NCI-H526 treated with DMSO at 0.1 percent for 48 hours (cell line): ENCODE data around the gene RBFOX1.

Source experiments
- DNase-seq: peaks from one replicate; lab custom pipeline; 2025; lab: John Stamatoyannopoulos, UW

RBFOX1 gene

DNA sequence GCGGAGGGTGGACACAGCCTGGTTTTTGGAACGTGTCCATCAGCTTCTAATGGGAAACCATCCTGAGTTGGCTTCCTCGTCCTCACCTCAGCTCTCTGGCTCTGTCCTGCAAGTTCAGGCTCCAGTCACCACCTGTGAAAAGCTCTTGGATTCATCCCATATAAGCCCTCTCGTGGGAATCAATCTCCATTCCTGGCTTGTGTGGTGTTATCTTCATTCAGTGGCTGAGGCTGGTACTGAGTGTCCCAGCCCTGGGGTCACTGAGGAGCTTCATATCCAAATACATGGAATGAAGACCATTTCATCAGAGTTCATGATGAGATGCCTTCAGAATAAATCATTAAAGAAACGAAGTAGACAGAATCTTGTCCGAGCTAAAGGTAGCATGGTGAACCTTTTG, 189.2 kb downstream of the RBFOX1 start:
- DNase-seq, result no peak

DNA sequence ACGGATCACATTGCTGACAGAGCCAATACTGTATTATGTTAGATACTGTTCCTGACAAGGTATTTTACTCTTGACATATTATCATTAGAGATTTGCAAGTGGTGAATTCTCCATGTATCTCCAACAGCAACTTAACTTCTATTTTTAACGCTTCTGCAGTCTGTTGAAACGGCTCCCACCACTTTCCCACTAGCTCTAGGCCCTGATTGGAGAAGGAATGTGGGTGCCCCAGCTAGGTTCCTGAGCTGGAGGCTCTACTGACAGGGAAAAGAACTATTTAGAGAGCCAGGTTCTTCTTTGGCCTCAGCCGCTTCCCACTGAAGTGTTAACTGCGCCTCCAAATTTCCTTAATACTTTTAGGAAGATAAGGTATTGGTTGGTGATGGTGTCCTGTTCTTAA, 191.8 kb downstream of the RBFOX1 start:
- no peak for DNase-seq

DNA sequence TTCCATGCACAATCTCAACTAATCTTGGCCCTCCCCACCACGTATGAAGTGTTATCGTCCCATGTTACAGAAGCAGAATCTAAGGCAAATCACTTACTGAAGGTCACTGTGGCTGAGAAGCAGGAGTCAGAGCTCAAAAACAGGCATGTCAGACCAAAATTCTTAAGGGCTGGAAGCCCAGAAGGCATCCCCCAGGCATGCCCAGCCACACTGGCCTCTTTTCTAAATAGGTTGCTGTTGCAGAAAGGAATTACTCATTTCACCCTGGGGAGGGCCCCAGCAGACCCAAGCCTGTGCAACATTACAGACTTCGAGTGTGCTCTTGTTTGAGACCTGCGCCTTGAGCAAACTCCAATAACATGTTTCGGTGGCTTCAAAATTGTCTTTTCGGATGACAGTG, 194.1 kb downstream of the RBFOX1 start:
- DNase-seq, result no peak

DNA sequence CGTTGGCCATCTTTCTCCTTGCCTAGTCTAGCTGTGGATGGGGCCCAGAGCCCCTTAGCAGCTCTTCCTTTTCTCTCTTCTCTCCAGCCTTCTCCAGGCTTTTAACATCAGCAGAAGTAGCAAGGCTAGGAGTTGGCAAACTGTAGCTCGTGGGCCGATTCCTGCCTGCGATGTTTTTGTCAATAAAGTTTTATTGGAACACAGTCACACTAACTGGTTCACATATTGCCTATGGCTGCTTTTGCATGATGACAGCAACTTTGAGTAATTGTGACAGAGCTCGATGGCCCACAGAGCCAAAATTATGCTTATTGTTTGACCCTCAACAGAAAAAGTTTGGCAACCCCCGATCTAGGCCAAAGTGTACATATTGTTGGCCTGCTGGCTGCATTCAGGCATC, 199.9 kb downstream of the RBFOX1 start:
- DNase-seq, result no peak

DNA sequence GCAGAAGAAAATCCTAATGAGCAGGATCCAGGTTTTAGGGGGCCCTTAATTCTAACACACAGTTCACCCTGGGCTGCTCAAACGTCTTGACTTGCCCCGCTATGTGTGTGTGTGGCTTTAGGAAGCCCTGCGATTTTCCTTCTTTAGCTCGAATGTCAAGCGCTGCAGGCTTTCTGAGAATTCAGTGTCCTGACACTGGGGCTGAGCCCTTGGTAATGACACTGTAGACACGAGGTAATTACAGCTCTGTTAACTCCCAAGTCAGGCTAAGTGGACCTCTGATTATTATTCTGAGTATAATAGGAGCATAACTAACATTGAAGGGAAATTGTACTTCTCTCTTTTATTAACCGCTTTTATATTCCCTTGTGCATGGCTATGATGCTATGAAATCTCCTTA, 202.1 kb downstream of the RBFOX1 start:
- no peak for DNase-seq

DNA sequence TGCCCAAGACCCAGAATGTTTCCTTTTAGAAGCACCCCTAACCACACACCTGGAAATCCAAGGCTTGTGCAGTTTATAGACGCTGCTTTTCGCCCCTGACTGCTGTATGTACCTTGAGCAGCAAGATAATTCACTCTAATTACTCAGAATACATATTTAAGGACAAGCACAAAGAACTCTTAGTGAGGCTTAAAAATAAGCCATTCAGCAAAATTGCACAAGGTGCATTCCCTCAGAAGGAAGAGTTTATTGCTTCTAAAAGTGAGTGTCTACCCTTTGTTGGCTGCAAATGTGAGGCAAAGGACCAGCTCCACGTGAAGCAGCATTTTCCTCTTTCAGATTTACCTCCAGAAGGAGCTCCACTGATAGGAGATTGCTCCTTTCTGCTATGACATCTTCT, 208.4 kb downstream of the RBFOX1 start:
- no peak for DNase-seq

DNA sequence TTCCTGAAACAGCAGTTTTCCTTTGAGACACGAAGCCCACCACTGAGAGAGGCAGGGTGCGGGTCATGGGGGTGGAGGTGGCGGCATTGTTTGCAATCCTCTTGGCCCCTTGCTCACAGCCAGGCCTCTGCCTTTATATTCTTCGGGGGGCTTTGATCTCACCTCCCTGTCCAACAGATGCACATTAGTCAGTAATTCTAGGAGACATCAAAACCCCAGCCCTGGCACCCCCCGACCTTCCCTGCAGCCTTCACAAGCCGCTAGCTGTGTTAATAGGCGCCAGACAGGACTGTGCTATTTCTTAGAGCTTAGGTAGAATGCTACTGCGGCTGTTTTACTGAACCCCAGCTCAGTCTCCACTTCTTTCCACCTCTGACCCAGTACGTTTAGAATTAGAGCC, 212.6 kb downstream of the RBFOX1 start:
- DNase-seq, result no peak

DNA sequence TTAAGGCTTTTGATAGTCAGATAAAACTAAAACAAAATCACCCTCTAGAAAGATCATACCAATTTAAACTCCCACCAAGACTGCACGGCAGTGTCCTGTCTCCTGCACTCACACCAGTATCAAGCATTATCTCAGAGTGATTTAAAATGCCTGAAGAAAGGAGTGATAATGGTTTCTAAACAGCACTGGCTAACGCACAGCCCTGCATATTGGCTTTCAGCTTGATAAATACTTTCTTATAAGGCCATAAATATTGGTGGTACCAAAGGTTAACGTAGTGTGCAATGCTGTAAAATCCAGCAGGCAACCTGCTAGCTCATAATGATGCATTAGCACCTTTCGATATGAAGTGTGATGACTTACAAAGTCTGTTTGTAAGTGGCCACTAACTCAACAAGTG, 214.3 kb downstream of the RBFOX1 start:
- no peak for DNase-seq

DNA sequence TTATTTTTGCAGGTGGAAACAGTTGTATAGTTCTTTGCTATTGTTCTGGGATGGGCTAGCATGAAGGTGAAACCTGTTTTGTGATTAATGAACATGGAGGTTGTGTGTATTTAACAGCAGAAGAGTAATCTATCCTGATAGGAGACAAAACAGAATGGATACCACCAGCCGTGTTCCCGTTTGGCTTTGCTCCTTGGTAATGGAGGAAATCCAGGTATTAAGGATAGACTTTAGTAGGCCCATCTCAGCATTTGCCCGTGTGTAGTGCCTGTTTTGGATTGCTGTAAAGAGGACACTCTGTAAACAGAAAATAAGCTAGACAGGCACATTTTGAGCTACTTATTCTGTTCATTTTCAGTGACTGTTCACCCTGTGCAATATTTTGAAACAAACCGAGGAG, 215.1 kb downstream of the RBFOX1 start:
- no peak for DNase-seq

DNA sequence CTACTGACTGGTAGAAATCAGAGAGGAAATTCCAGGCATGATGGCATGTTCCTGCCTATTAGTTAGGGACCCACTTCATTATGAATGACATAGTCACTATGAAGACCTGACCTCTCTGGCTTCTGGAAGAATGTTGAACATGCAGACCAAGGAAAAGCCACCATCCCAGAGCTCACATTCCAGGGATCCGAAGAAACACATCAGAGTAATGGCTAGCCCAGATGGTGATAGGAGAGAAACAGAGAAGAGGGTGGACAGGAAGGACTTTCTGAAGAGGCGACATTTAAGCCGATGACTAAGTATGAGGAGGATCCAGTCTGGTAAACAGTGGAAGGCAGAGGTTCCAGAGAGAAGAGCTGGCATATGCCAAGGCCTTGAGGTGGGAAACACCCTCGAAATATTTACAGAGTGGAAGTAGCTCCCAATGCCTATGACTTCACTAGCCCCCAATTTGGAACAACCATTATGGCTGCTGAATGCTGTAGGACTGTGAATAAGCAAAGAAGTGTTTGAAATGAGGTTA, 216.2 kb downstream of the RBFOX1 start:
- no peak for DNase-seq

DNA sequence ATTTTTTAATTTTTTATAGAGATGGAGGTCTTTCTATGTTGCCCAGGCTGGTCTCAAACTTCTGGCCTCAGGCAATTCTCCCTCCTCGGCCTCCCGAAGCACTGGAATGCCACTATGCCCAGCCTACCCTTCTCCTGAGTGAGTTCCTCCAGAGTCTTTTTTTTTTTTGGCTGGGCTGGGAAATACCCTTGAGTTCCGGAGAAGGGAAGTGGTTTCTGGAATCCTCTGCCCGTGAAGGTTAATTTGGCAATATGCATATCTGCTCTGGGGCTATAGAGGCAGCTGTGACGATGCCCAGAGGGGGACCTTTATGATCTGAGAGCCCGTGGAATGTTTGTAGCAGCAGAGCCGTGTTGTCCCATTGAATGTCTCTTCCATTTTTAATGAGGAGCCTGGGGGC, 217.5 kb downstream of the RBFOX1 start:
- no peak for DNase-seq

DNA sequence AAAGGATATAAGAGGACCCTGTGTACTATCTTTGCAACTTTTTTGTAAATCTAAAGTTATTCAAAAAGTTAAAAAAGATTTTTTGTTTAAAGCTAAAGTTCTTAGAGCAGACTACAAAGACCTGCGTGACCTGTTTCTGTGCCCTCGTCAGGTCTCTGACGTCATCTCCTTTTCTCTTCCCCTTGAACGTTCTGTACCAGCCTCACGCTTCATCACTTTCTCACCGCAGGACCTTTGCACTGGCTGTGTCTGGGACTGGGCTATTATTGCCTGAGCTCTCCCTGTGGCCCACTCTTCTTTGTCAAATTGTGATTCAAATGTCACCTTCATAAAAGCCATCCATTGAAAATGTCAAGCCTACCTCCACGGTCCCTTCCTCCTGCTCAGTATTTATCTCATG, 222.8 kb downstream of the RBFOX1 start:
- no peak for DNase-seq

DNA sequence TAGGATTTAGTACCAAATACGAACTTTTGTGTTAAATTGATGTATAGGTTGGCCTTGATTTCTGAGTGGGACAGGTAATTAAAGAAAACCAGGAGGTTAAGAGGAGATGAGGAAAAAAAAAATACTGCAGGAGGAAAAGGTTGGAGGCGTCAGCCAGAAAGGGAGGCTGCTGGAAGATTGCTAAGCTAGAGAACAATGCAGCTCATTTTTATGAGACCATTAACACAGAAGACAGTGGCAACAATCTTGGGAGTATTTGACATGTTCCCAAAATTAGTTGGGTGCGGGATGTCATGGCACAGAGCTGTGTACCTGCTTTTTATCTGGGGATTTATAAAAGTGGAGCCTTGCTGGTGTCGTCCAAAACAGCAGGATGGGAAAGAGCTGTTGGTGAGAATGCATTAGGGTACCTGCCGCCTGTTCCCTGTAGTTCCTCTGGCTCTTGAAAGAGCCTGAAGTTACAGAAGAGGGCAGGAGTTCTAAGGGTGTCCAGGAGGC, 229.3 kb downstream of the RBFOX1 start:
- DNase-seq, result no peak

DNA sequence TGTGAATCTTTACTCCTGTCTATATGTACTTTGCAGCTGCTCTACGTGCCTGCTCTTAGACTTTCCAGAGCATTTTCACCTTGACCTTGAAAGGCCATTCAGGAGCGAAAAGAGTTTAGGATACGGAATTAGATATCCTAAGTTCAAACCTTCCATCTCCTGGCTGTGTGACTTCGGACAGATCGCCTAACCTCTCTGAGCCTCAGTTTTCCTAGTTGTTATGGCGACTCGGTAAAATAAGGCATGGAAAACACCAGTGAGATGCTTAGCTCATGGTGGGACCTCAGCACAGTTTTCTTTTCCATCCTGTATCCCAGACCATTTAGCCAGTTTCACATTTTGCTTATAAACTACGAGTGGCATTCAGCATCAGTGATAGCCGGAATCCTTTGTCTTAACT, 233.7 kb downstream of the RBFOX1 start:
- no peak for DNase-seq

DNA sequence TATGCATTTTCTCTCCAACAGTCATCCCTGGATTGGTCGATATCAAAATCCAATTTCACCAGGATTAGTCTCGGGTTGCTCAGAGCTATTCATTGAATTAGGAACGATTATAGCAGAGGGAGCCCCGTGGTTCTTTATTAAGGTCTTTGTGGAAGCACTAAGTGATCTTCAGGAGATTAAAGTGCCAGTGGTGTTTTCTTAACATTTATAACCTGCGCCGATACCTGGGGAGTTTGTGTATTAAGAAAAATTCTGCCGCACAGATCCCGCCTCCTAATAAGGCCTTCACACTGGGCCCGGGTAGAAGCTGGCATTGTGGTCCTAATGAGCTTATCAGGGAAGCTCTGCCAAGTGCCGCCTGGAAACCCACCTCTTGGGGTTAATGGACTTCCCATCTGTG, 238.7 kb downstream of the RBFOX1 start:
- DNase-seq, result no peak

DNA sequence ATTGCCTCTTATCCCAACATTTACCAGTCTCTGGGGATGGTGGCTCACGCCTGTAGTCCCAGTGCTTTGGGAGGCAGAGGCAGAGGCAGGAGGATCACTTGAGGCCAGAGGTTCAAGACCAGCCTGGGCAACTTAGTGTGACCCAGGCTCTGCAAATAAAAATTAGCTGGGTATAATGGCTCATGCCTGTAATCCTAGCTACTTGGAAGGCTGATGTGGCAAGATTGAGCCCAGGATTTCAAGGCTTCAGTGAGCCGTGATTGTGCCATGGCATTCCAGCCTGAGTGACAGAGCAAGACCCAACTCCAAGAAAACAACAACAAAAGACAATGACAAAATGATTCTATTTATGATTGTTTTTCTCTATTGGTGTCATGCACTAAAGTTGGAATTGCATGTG, 244.9 kb downstream of the RBFOX1 start:
- no peak for DNase-seq

DNA sequence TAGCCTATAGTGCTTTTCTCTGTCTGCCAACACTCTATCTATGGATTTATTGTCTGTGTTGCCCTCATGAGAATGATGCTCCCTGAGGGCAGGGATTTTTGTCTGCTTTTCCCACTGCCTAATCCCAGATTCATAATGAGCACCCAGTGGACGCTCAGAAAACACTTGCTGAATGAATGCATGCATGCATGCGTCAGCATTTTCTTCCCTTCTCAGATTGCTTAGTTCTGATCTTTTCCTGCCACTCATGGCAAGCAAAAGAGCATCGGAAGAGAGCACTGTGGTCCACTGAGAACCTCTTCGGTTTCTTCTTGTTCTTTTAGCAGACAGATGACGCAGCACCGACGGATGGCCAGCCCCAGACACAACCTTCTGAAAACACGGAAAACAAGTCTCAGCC, 246.8 kb downstream of the RBFOX1 start:
- DNase-seq, result no peak

DNA sequence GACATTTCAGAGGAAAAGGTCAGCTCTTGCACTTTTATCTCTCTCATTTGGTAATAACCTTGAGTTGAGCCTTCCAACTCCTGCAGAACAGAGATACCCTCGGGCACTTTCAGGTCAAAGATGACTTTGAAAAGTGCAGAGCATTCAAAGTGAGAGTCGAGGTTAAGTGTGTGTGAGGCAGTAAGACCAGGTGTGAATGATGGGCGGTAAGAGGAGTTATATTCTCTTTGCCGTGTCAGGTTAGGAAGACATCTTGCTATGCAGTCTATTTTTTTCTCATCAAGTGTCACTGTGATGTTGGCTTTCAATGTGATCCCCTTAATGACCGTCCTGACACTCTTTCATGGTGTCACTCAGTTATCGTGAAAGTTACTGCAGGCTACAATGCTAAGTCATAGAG, 248.5 kb downstream of the RBFOX1 start:
- no peak for DNase-seq

DNA sequence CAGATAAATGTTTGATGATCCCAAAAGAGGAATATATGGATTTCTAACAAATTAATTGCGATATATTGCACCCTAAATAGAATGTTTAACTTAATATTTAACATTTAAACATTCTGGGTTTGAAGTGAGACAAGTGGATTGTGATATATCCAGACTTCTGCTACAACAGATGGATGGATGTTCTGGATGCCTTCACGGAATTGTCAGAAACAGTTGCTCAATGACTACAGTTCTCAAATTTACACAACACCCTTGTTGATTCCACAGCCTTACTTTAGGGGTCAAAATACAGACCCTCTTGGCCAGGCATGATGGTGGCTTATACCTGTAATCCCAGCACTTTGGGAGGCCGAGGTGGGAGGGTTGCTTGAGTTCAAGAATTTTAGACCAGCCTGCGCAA, 250.8 kb downstream of the RBFOX1 start:
- DNase-seq, result no peak

DNA sequence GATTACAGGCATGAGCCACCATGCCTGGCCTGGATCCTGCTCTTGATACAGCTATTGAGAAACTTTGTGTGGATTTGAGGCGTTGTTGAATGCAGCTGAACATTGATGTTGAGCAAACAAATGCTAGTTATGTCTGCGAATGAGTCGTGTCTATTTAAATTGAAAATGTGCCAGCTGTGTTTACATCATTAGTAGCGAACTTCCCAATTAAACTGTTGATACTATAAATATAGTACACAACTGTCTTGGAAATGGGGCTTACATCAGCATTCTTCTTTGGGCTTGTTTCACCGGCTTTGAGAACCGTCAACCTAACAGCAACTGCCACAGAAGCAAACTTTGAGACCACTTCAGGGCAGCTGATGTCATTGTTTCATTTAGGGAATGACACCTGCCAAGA, 251.9 kb downstream of the RBFOX1 start:
- DNase-seq, result no peak

DNA sequence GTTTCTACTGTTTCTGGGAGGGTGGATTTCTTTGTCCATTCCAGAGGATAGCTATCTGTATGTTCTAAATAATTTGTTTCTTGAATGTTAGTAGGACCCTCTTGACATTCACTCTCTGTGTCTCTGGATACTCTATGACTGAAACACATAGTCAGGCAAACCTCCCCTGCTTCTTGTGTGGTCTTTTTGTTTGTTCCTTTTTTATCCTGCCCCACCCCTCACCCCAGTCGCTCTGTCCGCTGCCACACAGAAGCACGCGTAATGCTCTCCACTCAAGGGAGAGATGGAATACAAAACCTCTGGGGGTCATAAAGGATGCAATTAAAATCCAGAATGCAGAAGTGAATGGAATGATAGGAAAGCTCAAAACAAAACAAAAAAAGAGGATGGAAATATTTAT, 253.1 kb downstream of the RBFOX1 start:
- DNase-seq, result no peak

DNA sequence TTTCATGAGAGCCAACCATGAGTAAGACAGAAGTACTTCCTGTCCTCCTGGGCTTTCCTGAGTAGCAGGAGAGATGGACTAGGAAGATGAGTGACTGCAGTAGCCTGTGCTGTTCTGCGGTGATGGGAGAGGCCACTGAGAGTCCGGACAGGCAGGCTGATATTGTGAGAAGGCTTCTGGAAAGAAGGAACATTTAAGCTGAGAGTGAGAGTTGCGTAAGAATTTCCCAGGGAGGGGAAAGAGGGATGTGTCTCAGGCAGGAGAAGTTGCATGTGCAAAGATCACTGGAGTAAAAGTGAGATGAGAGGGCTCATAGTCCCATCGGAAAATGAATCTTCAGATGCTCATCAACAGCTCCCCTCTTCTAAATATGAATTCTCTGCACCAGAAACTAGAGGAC, 258.3 kb downstream of the RBFOX1 start:
- no peak for DNase-seq

DNA sequence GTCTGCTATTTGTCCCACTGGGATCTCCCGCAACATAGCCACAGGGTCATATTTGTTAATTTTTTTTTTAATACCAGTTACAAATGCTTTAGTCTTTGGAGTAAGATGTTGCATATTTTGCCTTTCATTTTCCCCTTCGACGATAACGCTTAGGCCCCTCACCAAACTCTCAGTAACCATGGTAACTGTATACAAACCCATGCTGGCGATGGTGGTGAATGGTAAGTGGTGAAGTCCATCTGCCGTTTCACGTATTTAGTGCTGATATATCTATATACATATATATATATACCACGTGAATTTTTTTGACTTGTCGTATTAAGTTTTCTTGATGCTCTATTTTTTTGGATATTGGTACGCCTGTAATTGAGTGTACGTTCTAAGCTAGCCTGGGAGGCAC, 263.7 kb downstream of the RBFOX1 start:
- no peak for DNase-seq

DNA sequence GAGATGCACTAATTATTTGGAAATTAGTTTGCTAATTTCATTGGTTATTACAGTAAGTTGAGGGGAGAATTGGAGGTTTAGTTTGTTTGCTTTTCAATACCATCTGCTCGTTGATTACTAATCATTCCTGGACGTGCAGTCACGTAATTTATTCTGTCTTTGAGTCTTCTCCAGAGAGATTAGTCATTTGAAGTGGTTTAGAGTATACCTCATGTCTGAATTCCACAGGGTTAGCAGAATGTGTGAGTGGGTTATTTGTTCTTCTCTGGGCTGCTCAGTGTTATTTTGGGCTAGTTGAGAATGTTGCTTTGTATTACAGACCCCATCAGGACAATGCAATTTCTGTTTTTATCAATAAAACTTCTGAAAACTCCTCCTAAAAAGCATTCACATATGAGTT, 265.0 kb downstream of the RBFOX1 start:
- DNase-seq, result no peak

DNA sequence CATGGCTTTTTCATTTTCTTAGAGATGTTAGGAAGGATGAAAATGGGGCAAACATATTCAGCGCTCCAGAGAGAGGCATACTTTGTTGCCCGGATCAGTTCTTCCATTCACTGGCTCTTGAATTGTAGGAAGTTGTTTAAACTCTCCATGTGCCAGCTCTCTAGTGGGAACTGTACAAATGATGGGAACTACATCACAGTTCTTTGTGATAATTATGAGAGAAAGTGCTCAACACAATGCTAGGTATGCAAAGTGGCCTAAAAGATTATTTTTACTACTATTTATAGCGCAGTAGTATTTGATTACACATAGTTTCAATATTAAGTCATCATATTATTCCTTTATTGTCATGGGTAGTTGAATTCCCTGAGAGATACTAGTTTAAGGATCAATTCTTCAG, 268.5 kb downstream of the RBFOX1 start:
- DNase-seq, result no peak
